AG09319 (cell line): Measurements from ENCODE around the gene ARHGDIB.

Experiments used
- DNase-seq: peaks from one replicate; pipeline ENCODE4 v3.0.0-alpha.2; 2010; ENCODE audit warnings: low read depth; ENCODE audit errors: extremely low read depth
- CTCF ChIP-seq: IDR thresholded peaks from 2 replicates; pipeline ENCODE4 v1.5.1; 2011; ENCODE audit warnings: low read depth, mild to moderate bottlenecking, inconsistent platforms, low read length, moderate library complexity

The ARHGDIB gene

GRCh38 chr12:14974633-14975032 lies 13.2 kb upstream of the ARHGDIB start:
- DNase-seq = no peak
- TF ChIP-seq CTCF = no peak

GRCh38 chr12:14972816-14973215 lies 11.4 kb upstream of the ARHGDIB start, which contains the start of gene PDE6H:
Gene PDE6H, plus strand, starts transcription at chr12:14973042. Its CDS starts 4,971 bp downstream, at chr12:14978013.
- DNase-seq = no peak
- no peak for TF ChIP-seq CTCF

- no peak for TF ChIP-seq CTCF
- DNase-seq = no peak
Observed at GRCh38 chr12:14970473-14970872, 9.1 kb upstream of the ARHGDIB start.

- no peak for TF ChIP-seq CTCF
- no peak for DNase-seq
Observed at GRCh38 chr12:14968478-14968877, 7.1 kb upstream of the ARHGDIB start.

- no peak for TF ChIP-seq CTCF
- DNase-seq = no peak
Observed at GRCh38 chr12:14965221-14965620, 3.8 kb upstream of the ARHGDIB start.

GRCh38 chr12:14964406-14964805 lies 3.0 kb upstream of the ARHGDIB start:
- TF ChIP-seq CTCF = no peak

GRCh38 chr12:14963520-14963919 lies 2.1 kb upstream of the ARHGDIB start:
- no peak for TF ChIP-seq CTCF
- DNase-seq = no peak

More at GRCh38 chr12:14964406-14964805, 3.0 kb upstream of the ARHGDIB start:
- DNase-seq = no peak
